Mammary epithelial cell (primary cell): Measurements from ENCODE around the gene SFT2D1.

ENCODE experiments used
- CTCF ChIP-seq, 2 donors: IDR thresholded peaks in 1 of 2; conservative IDR thresholded peaks in 1 of 2; 2 replicates each; pipeline ENCODE4 v1.5.1; 2011 to 2012; ENCODE audit warnings: inconsistent platforms in 2 of 2, low read length in 2 of 2, mild to moderate bottlenecking in 2 of 2, control low read depth in 1 of 2, low read depth in 1 of 2; ENCODE audit not compliant: insufficient read depth in 1 of 2; ENCODE audit errors: extremely low read depth in 1 of 2
- EZH2 ChIP-seq: IDR thresholded peaks from 2 replicates; pipeline ENCODE4 v1.6.1; 2012; ENCODE audit warnings: low read length, inconsistent platforms, borderline replicate concordance

GRCh38 chr6:166325383-166326042 is 16.8 kb downstream of the SFT2D1 start:
- TF ChIP-seq EZH2, result no peak
- TF ChIP-seq CTCF (conservative IDR thresholded peaks at IDR 0.05 in 1 of 2, IDR thresholded peaks at IDR 0.05 in 1 of 2; ENCODE audit: extremely low read depth in 1 of 2, insufficient read depth in 1 of 2, low read depth in 1 of 2, low read length in 2 of 2), result no peak
